WTC11 (cell line): ENCODE measurements around the gene RHOJ. TPM values are rescaled to one million over a fixed set of nuclear protein-coding genes. Genes with fewer than 3 reads are reported as not detected.
"Not testable (repeated sequence)": the region's sequence is repeated elsewhere in the genome, so short reads cannot be mapped to it uniquely, and the experiment has no call there.

Experiments
- ATAC-seq: fragments of 200-7000 bp; cut with Tn5 transposase; 2 replicates; pipeline ENCODE4 v1.10.0; 2021; ENCODE audit warnings: mild to moderate bottlenecking, moderate library complexity
- CTCF ChIA-PET: fragments of 300-600 bp; sonication (Branson Sonifier 250); formaldehyde crosslinking; loops from one replicate; lab custom pipeline; 2021; ENCODE audit warnings: antibody characterized with exemption; lab: Charles Lee
- POLR2A ChIA-PET: fragments of 350-600 bp; sonication (Branson Sonifier 250); formaldehyde crosslinking; loops from one replicate; lab custom pipeline; 2021; ENCODE audit warnings: antibody characterized with exemption; lab: Charles Lee
- DNase-seq: peaks from one replicate; pipeline ENCODE4 v3.0.0; 2021; ENCODE audit warnings: low spot score
- H3K27ac Mint-ChIP-seq: 2 replicates; pipeline ENCODE4 v1.8.0; 2021; ENCODE audit warnings: mixed read lengths
- H3K27me3 Mint-ChIP-seq: 2 replicates; pipeline ENCODE4 v1.8.0; 2021; ENCODE audit warnings: low read depth, mild to moderate bottlenecking, moderate library complexity, mixed read lengths
- H3K36me3 Mint-ChIP-seq: 2 replicates; pipeline ENCODE4 v1.8.0; 2021; ENCODE audit warnings: mixed read lengths
- H3K4me1 Mint-ChIP-seq: 2 replicates; pipeline ENCODE4 v1.8.0; 2022; ENCODE audit warnings: mixed read lengths
- H3K4me3 Mint-ChIP-seq: 2 replicates; pipeline ENCODE4 v1.8.0; 2021; ENCODE audit warnings: mild to moderate bottlenecking, moderate library complexity, mixed read lengths
- H3K9me3 Mint-ChIP-seq: 2 replicates; pipeline ENCODE4 v1.8.0; 2021; ENCODE audit warnings: mixed read lengths
- ATF1 ChIP-seq: sonication (generic); formaldehyde crosslinking; IDR thresholded peaks from 2 replicates; pipeline ENCODE4 v1.8.1; 2023; ENCODE audit warnings: mild to moderate bottlenecking, moderate library complexity, missing genetic modification reagents
- E2F4 ChIP-seq: sonication (generic); formaldehyde crosslinking; IDR thresholded peaks from 2 replicates; pipeline ENCODE4 v1.8.1; 2022; ENCODE audit warnings: low read depth, mild to moderate bottlenecking, moderate library complexity, missing genetic modification reagents, borderline replicate concordance
- EMX1 ChIP-seq: fragments of 250-450 bp; sonication (Bioruptor Pico); IDR thresholded peaks from 2 replicates; pipeline ENCODE4 v1.8.0; 2021; ENCODE audit warnings: mild to moderate bottlenecking
- ERG ChIP-seq: fragments of 250-450 bp; sonication (Bioruptor Pico); IDR thresholded peaks from 2 replicates; pipeline ENCODE4 v1.8.0; 2021; ENCODE audit warnings: mild to moderate bottlenecking
- ETV6 ChIP-seq: sonication (generic); formaldehyde crosslinking; IDR thresholded peaks from 2 replicates; pipeline ENCODE4 v1.8.1; 2022; ENCODE audit warnings: mild to moderate bottlenecking, missing genetic modification reagents
- NFE2L1 ChIP-seq: sonication (generic); formaldehyde crosslinking; IDR thresholded peaks from 2 replicates; pipeline ENCODE4 v1.8.1; 2023; ENCODE audit warnings: missing genetic modification reagents
- NR1H2 ChIP-seq: sonication (generic); formaldehyde crosslinking; IDR thresholded peaks from 2 replicates; pipeline ENCODE4 v1.9.0; 2021; ENCODE audit warnings: mild to moderate bottlenecking, moderate library complexity, missing genetic modification reagents
- OVOL2 ChIP-seq: fragments of 250-450 bp; sonication (Bioruptor Pico); IDR thresholded peaks from 2 replicates; pipeline ENCODE4 v1.9.0; 2021; ENCODE audit warnings: mild to moderate bottlenecking, borderline replicate concordance
- PRRX2 ChIP-seq: fragments of 250-450 bp; sonication (Bioruptor Pico); IDR thresholded peaks from 2 replicates; pipeline ENCODE4 v1.8.0; 2021; ENCODE audit warnings: mild to moderate bottlenecking
- RELA ChIP-seq: sonication (generic); formaldehyde crosslinking; IDR thresholded peaks from 2 replicates; pipeline ENCODE4 v1.8.1; 2022; ENCODE audit warnings: missing genetic modification reagents, mild to moderate bottlenecking, borderline replicate concordance
- SMAD4 ChIP-seq: sonication (generic); formaldehyde crosslinking; IDR thresholded peaks from 2 replicates; pipeline ENCODE4 v1.8.0; 2022; ENCODE audit warnings: mild to moderate bottlenecking, missing genetic modification reagents
- SOX15 ChIP-seq: fragments of 250-450 bp; sonication (Bioruptor Pico); IDR thresholded peaks from 2 replicates; pipeline ENCODE4 v1.9.0; 2021; ENCODE audit warnings: mild to moderate bottlenecking
- TP53 ChIP-seq: sonication (generic); formaldehyde crosslinking; IDR thresholded peaks from 2 replicates; pipeline ENCODE4 v1.8.1; 2023; ENCODE audit warnings: mild to moderate bottlenecking, missing genetic modification reagents
- ZBTB21 ChIP-seq: sonication (generic); formaldehyde crosslinking; IDR thresholded peaks from 2 replicates; pipeline ENCODE4 v1.8.1; 2023; ENCODE audit warnings: mild to moderate bottlenecking, missing genetic modification reagents, borderline replicate concordance
- ZMAT4 ChIP-seq: fragments of 250-450 bp; sonication (Bioruptor Pico); IDR thresholded peaks from 2 replicates; pipeline ENCODE4 v1.9.0; 2021; ENCODE audit warnings: mild to moderate bottlenecking
- ZNF138 ChIP-seq: sonication (generic); formaldehyde crosslinking; conservative IDR thresholded peaks from 2 replicates; pipeline ENCODE4 v1.8.1; 2022; ENCODE audit warnings: mild to moderate bottlenecking, moderate library complexity, missing genetic modification reagents
- ZNF263 ChIP-seq: sonication (generic); formaldehyde crosslinking; IDR thresholded peaks from 2 replicates; pipeline ENCODE4 v1.8.1; 2022; ENCODE audit warnings: low read depth, mild to moderate bottlenecking, moderate library complexity, missing genetic modification reagents
- ZNF396 ChIP-seq: fragments of 250-450 bp; sonication (Bioruptor Pico); IDR thresholded peaks from 2 replicates; pipeline ENCODE4 v1.8.0; 2021; ENCODE audit warnings: mild to moderate bottlenecking, moderate library complexity, borderline replicate concordance
- ZNF423 ChIP-seq: fragments of 250-450 bp; sonication (Bioruptor Pico); IDR thresholded peaks from 2 replicates; pipeline ENCODE4 v2.1.2; 2022; ENCODE audit warnings: mild to moderate bottlenecking, moderate library complexity
- ZNF425 ChIP-seq: fragments of 250-450 bp; sonication (Bioruptor Pico); conservative IDR thresholded peaks from 2 replicates; pipeline ENCODE4 v1.9.0; 2021; ENCODE audit warnings: mild to moderate bottlenecking
- ZNF532 ChIP-seq: fragments of 250-450 bp; sonication (Bioruptor Pico); IDR thresholded peaks from 2 replicates; pipeline ENCODE4 v1.9.0; 2021; ENCODE audit warnings: mild to moderate bottlenecking, borderline replicate concordance
- total RNA-seq: library from RNA; stranded (reverse); gene quantifications from 3 replicates; pipeline ENCODE4 v1.2.3, GENCODE V29; 2021

RHOJ gene
- total RNA-seq, 1 experiment from 2014 or later: 0.13 TPM

- H3K9me3 Mint-ChIP-seq: peaks cover 13% of the 10 kb centered on the region
Observed at GRCh38 chr14:63164108-63164683, 40.0 kb upstream of the RHOJ start.

GRCh38 chr14:63165267-63165666, 39.0 kb upstream of the RHOJ start:
- ATAC-seq, CTCF ChIA-PET, H3K4me3 Mint-ChIP-seq, H3K4me1 Mint-ChIP-seq, H3K36me3 Mint-ChIP-seq, H3K27ac Mint-ChIP-seq, H3K27me3 Mint-ChIP-seq, POLR2A ChIA-PET, DNase-seq: not testable (repeated sequence)
- peaks cover 12% of the 10 kb centered on the region for H3K9me3 Mint-ChIP-seq

More at GRCh38 chr14:63164108-63164683, 40.0 kb upstream of the RHOJ start:
- ATAC-seq (no peak), DNase-seq (no peak)
- TF ChIP-seq ZNF138 (CRISPR knock-in tag) (no peak), ZNF396 (CRISPR knock-in tag) (no peak), EMX1 (CRISPR knock-in tag) (no peak), ZNF532 (CRISPR knock-in tag) (no peak), ZNF425 (no peak), ZMAT4 (CRISPR knock-in tag) (no peak), OVOL2 (CRISPR knock-in tag) (no peak), PRRX2 (no peak), ERG (CRISPR knock-in tag) (no peak), ZBTB21 (CRISPR knock-in tag) (no peak)
- CTCF ChIA-PET: no interaction called here
- Mint-ChIP-seq H3K27me3 (no peaks in the 10 kb centered on the region), H3K36me3 (peaks cover 9% of the 10 kb centered on the region), H3K4me1 (no peaks in the 10 kb centered on the region), H3K27ac (no peak overlapping the region), H3K4me3 (no peak overlapping the region)
- POLR2A ChIA-PET: no interaction called here

GRCh38 chr14:63167044-63167443, 37.2 kb upstream of the RHOJ start:
- Mint-ChIP-seq H3K4me3 (no peak overlapping the region), H3K27ac (no peak overlapping the region), H3K4me1 (no peaks in the 10 kb centered on the region), H3K27me3 (no peaks in the 10 kb centered on the region), H3K36me3 (peaks cover 9% of the 10 kb centered on the region), H3K9me3 (peaks cover 12% of the 10 kb centered on the region)
- no peak for DNase-seq
- TF ChIP-seq TP53 (CRISPR knock-in tag) (no peak), SOX15 (CRISPR knock-in tag) (no peak), PRRX2 (no peak), ZNF138 (CRISPR knock-in tag) (no peak), ZNF396 (CRISPR knock-in tag) (no peak), ATF1 (CRISPR knock-in tag) (no peak), NR1H2 (CRISPR knock-in tag) (no peak), SMAD4 (CRISPR knock-in tag) (no peak), NFE2L1 (CRISPR knock-in tag) (no peak), ZNF423 (CRISPR knock-in tag) (no peak), E2F4 (CRISPR knock-in tag) (no peak), ZNF263 (CRISPR knock-in tag) (no peak), ETV6 (no peak), RELA (no peak)
- ChIA-PET POLR2A (no interaction called here), CTCF (no interaction called here)
- ATAC-seq: no peak
